ENCODE measurements around the gene CAMK2D.

CAMK2D gene

DNA sequence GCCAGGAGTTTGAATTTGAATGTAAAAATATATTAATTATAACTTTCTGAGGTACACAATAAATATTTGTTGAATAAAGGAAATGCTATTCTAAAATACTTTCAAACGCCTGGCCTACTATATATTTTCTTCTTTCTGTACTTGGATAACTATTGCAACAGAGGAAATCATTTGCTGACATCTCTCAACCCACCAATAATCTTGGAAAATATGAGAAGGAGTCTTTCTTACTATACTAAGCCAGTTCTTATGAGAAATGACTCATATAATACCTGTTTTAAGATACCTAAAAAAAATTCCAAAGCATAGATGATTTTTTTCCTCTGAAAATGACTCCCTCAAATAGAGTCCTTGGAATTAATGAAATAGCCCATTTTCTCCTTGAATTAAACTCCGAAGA, 64.1 kb downstream of the CAMK2D start:
- no peaks in the 10 kb centered on the region for H3K9me3 ChIP-seq (ENCODE audit: severe bottlenecking)
- TF ChIP-seq, protein P1, sequence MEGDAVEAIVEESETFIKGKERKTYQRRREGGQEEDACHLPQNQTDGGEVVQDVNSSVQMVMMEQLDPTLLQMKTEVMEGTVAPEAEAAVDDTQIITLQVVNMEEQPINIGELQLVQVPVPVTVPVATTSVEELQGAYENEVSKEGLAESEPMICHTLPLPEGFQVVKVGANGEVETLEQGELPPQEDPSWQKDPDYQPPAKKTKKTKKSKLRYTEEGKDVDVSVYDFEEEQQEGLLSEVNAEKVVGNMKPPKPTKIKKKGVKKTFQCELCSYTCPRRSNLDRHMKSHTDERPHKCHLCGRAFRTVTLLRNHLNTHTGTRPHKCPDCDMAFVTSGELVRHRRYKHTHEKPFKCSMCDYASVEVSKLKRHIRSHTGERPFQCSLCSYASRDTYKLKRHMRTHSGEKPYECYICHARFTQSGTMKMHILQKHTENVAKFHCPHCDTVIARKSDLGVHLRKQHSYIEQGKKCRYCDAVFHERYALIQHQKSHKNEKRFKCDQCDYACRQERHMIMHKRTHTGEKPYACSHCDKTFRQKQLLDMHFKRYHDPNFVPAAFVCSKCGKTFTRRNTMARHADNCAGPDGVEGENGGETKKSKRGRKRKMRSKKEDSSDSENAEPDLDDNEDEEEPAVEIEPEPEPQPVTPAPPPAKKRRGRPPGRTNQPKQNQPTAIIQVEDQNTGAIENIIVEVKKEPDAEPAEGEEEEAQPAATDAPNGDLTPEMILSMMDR (IDR thresholded peaks at IDR 0.05; ENCODE audit: low read depth, low read length), result no peak
- no peak for DNase-seq
- H3K27me3 ChIP-seq (ENCODE audit: insufficient read depth, low read depth, severe bottlenecking), result no peaks in the 10 kb centered on the region
- no peak overlapping the region for H3K27ac ChIP-seq
- H3K4me3 ChIP-seq (ENCODE audit: low read depth, low read length), result no peak overlapping the region
- no peaks in the 10 kb centered on the region for H3K36me3 ChIP-seq

DNA sequence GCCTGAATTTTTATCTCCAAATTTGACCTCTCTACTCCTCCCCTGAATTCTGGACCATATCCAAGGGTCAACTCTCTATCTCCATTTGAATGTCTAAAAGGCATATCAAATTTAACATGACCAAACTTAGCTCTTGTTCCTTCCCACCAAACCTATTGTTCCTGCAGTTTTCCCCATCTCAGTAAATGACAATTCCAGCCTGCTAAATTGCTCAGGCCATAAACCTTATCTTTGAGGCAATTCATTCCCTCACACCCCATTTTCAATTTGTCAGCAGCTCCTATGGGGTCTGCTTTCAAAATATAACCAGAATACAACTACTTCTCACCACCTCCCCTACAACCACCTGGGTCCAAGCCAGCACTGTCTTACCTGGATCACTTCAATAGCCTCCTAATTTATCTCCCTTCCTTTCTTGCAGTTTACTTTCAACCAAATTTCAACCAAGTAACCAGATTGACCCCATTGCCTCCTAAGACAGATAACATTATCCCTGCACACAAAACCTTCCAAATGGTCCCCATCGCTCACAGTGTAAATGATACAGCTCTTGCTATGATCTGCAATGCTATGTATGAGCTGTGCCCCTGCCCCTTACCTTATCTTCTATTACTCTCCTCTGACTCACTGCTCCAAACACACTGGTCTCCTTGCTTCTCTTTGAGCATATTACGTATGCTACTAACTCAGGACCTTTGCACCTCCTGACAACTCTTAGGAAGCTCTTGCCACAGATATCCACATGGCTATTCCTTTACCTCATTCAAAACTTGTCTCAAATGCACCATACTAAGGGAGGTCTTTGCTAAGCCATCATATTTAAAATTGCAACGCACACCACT, 66.0 kb downstream of the CAMK2D start:
- Histone ChIP-seq H3K36me3 (no peaks in the 10 kb centered on the region), H3K27me3 (ENCODE audit: insufficient read depth, low read depth, severe bottlenecking) (no peaks in the 10 kb centered on the region), H3K9me3 (ENCODE audit: severe bottlenecking) (no peaks in the 10 kb centered on the region), H3K4me3 (ENCODE audit: low read depth, low read length) (no peak overlapping the region), H3K27ac (no peak overlapping the region)
- no peak for DNase-seq
- TF ChIP-seq, protein P1 (IDR thresholded peaks at IDR 0.05; ENCODE audit: low read depth, low read length), result no peak

- H3K36me3 ChIP-seq, result no peaks in the 10 kb centered on the region
- no peaks in the 10 kb centered on the region for H3K9me3 ChIP-seq (ENCODE audit: severe bottlenecking)
- TF ChIP-seq, protein P1 (IDR thresholded peaks at IDR 0.05; ENCODE audit: low read depth, low read length), result no peak
- H3K27me3 ChIP-seq (ENCODE audit: insufficient read depth, low read depth, severe bottlenecking), result no peaks in the 10 kb centered on the region
- DNase-seq, result no peak
- no peak overlapping the region for H3K27ac ChIP-seq
- no peak overlapping the region for H3K4me3 ChIP-seq (ENCODE audit: low read depth, low read length)
These were observed 67.5 kb downstream of the CAMK2D start for GRCh38 chr4:113694008-113694407.

GRCh38 chr4:113692809-113693411, 68.6 kb downstream of the CAMK2D start:
- Histone ChIP-seq H3K36me3 (no peaks in the 10 kb centered on the region), H3K4me3 (ENCODE audit: low read depth, low read length) (no peak overlapping the region), H3K9me3 (ENCODE audit: severe bottlenecking) (no peaks in the 10 kb centered on the region), H3K27ac (no peak overlapping the region), H3K27me3 (ENCODE audit: insufficient read depth, low read depth, severe bottlenecking) (no peaks in the 10 kb centered on the region)
- DNase-seq, result no peak
- TF ChIP-seq, protein P1 (IDR thresholded peaks at IDR 0.05; ENCODE audit: low read depth, low read length), result no peak

DNA sequence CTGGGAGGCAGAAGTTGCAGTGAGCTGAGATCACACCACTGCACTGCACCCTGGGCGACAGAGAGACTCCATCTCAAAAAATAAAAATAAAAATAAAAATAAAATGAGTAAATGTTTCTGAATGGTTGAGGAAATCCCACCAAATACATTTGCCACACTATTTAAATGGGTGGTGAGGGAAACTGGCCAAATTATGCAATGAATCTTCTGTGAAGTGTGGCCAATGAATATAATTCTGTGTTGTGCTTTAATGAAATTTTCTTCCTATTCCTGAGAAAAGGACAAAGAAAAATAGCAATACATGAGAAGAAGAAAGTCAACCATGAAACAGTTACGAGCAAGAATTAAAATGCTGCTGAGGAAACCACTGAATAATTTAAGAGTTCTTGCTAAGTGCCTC, 69.9 kb downstream of the CAMK2D start:
- Histone ChIP-seq H3K9me3 (ENCODE audit: severe bottlenecking) (no peaks in the 10 kb centered on the region), H3K36me3 (no peaks in the 10 kb centered on the region), H3K4me3 (ENCODE audit: low read depth, low read length) (no peak overlapping the region), H3K27ac (no peak overlapping the region), H3K27me3 (ENCODE audit: insufficient read depth, low read depth, severe bottlenecking) (no peaks in the 10 kb centered on the region)
- TF ChIP-seq, protein P1 (IDR thresholded peaks at IDR 0.05; ENCODE audit: low read depth, low read length), result no peak
- no peak for DNase-seq

Measured in WERI-Rb-1 (cell line).